CD4-positive, alpha-beta memory T cell (primary cell): ENCODE results near the gene SIN3A. TPM values are rescaled to one million over a fixed set of nuclear protein-coding genes. Genes with fewer than 3 reads are reported as not detected.

Experiments used
- CTCF ChIA-PET: fragments of 350-600 bp; sonication (Branson Sonifier 250); formaldehyde crosslinking; loops from one replicate; lab custom pipeline; 2021; ENCODE audit warnings: inconsistent platforms; ENCODE audit not compliant: partially characterized antibody; lab: Charles Lee
- POLR2A ChIA-PET: fragments of 350-600 bp; sonication (Branson Sonifier 250); formaldehyde crosslinking; loops from one replicate; lab custom pipeline; 2021; ENCODE audit not compliant: partially characterized antibody; lab: Charles Lee
- DNase-seq, 5 donors: peaks; one replicate each; pipeline versions ENCODE4 v3.0.0 to v3.0.0-alpha.2; 2020 to 2022; ENCODE audit warnings: mixed read lengths in 1 of 5
- H3K27ac ChIP-seq: one replicate; pipeline ENCODE4 v1.7.0; 2013; ENCODE audit warnings: low read depth, low read length
- H3K27me3 ChIP-seq: 2 replicates; pipeline ENCODE4 v1.7.0; 2013; ENCODE audit warnings: mild to moderate bottlenecking, low read length, moderate library complexity; ENCODE audit not compliant: insufficient read depth
- H3K36me3 ChIP-seq: 2 replicates; pipeline ENCODE4 v1.7.0; 2013; ENCODE audit warnings: mild to moderate bottlenecking, low read length, moderate library complexity; ENCODE audit not compliant: insufficient read depth
- H3K4me1 ChIP-seq: 2 replicates; pipeline ENCODE4 v1.7.0; 2013; ENCODE audit warnings: mild to moderate bottlenecking, low read length, moderate library complexity; ENCODE audit not compliant: insufficient read depth
- H3K4me3 ChIP-seq, 2 donors: one replicate each; pipeline ENCODE4 v1.7.0; 2013; ENCODE audit warnings: low read length in 2 of 2, mild to moderate bottlenecking in 1 of 2
- H3K9me3 ChIP-seq, 2 donors: one replicate each; pipeline ENCODE4 v1.7.0; 2013; ENCODE audit warnings: low read length in 2 of 2, control low read depth in 1 of 2; ENCODE audit not compliant: control insufficient read depth in 1 of 2
- H3K27ac Mint-ChIP-seq, 7 donors: one replicate each; pipeline ENCODE4 v1.8.0; 2020 to 2021; ENCODE audit warnings: mixed read lengths in 7 of 7, mild to moderate bottlenecking in 6 of 7, inconsistent platforms in 3 of 7, moderate library complexity in 3 of 7
- H3K27me3 Mint-ChIP-seq, 2 donors: one replicate each; pipeline ENCODE4 v1.8.0; 2020 to 2021; ENCODE audit warnings: mixed read lengths in 2 of 2
- H3K36me3 Mint-ChIP-seq, 2 donors: one replicate each; pipeline ENCODE4 v1.8.0; 2020 to 2021; ENCODE audit warnings: mixed read lengths in 2 of 2, inconsistent platforms in 1 of 2, mild to moderate bottlenecking in 1 of 2
- H3K4me1 Mint-ChIP-seq, 4 donors: one replicate each; pipeline ENCODE4 v1.8.0; 2020 to 2021; ENCODE audit warnings: mixed read lengths in 4 of 4, mild to moderate bottlenecking in 1 of 4
- H3K4me3 Mint-ChIP-seq, 8 donors: one replicate each; pipeline ENCODE4 v1.8.0; 2020 to 2021; ENCODE audit warnings: mixed read lengths in 8 of 8, mild to moderate bottlenecking in 7 of 8, moderate library complexity in 6 of 8, inconsistent platforms in 3 of 8
- H3K9me3 Mint-ChIP-seq, 8 donors: one replicate each; pipeline ENCODE4 v1.8.0; 2020 to 2021; ENCODE audit warnings: mixed read lengths in 8 of 8, mild to moderate bottlenecking in 5 of 8, inconsistent platforms in 3 of 8, moderate library complexity in 1 of 8
- intact Hi-C: fragments of 100-400 bp; cut with micrococcal nuclease; formaldehyde crosslinking; loops from one replicate; pipeline ENCODE4 v1.15.1; 2023
- polyA plus RNA-seq, 2 donors: library from polyadenylated mRNA; unstranded; fragments of 300-500 nt; fragmentation: Illumina TruSeq; gene quantifications; one replicate each; pipeline ENCODE4 v1.2.3, GENCODE V29; 2021
- total RNA-seq, 2 experiments: library from RNA; stranded (reverse); gene quantifications; one replicate each; pipeline ENCODE4 v1.2.3, GENCODE V29; 2021

SIN3A gene
- total and polyA plus RNA-seq, 4 experiments from 2014 or later, result 7.0 to 134 (median 77.1) TPM

- ChIA-PET CTCF (interaction anchor here (1.5 to 3.7 kb wide), 5 partner anchors 10 to 270 kb away, joined by 4 to 62 read pairs (median 20); partner anchors contain the start of genes IMP3, SIN3A and SNUPN), POLR2A (interaction anchor here (0.6 to 4.8 kb wide), 8 partner anchors 18 to 830 kb away, joined by 3 to 222 read pairs (median 38); partner anchors contain the start of genes IMP3, NEIL1, SIN3A and SNUPN)
- Mint-ChIP-seq H3K27ac (peak overlapping the region in 6 of 7 donors; percentile 95 to 97 (median 96)), H3K4me1 (peaks cover 7 to 33% (median 25%) of the 10 kb centered on the region in 4 donors), H3K36me3 (peaks cover 29 to 63% of the 10 kb centered on the region in 2 donors), H3K27me3 (no peaks in the 10 kb centered on the region), H3K4me3 (peak overlapping the region; percentile 13 to 95 (median 90)), H3K9me3 (no peaks in the 10 kb centered on the region)
- intact Hi-C loops, result loop anchor here (10.0 kb wide), 1 partner anchor 345 kb away; the partner anchor contains the start of gene PPCDC
- Histone ChIP-seq H3K36me3 (peaks cover 53% of the 10 kb centered on the region), H3K4me1 (peaks cover 25% of the 10 kb centered on the region), H3K27me3 (no peaks in the 10 kb centered on the region), H3K27ac (no peak overlapping the region), H3K4me3 (no peak overlapping the region), H3K9me3 (no peaks in the 10 kb centered on the region)
- DNase-seq, result no peak
Observed at GRCh38 chr15:75369897-75370581, 81.5 kb downstream of the SIN3A start.

- peaks cover 56% of the 10 kb centered on the region for H3K36me3 ChIP-seq
- no peaks in the 10 kb centered on the region for H3K9me3 ChIP-seq
- ChIA-PET POLR2A (interaction anchor here (0.6 to 4.8 kb wide), 39 partner anchors 9 to 908 kb away, joined by 3 to 222 read pairs (median 5); partner anchors contain the start of genes C15orf39, CLK3, COMMD4 and FBXO22), CTCF (interaction anchor here (0.7 to 3.7 kb wide), 25 partner anchors 11 to 433 kb away, joined by 3 to 69 read pairs (median 7); partner anchors contain the start of genes COMMD4, IMP3, SIN3A and SNUPN)
- Mint-ChIP-seq H3K27me3 (no peaks in the 10 kb centered on the region), H3K4me3 (peak overlapping the region; percentile 89 to 95 (median 92)), H3K9me3 (no peaks in the 10 kb centered on the region), H3K27ac (peak overlapping the region; percentile 95 to 97 (median 96)), H3K4me1 (peaks cover 7 to 37% (median 24%) of the 10 kb centered on the region in 4 donors), H3K36me3 (peaks cover 26 to 60% of the 10 kb centered on the region in 2 donors)
- DNase-seq, result peak in 1 of 5 donors; percentile 32
- H3K4me3 ChIP-seq, result peak overlapping the region; percentile 86 to 95
- peak overlapping the region; percentile 93 for H3K27ac ChIP-seq
- intact Hi-C loops, result loop anchor here (1.0 to 10.0 kb wide), 5 partner anchors 83 to 344 kb away; partner anchors contain the start of genes IMP3, PPCDC, SIN3A and SNUPN
- no peaks in the 10 kb centered on the region for H3K27me3 ChIP-seq
- H3K4me1 ChIP-seq, result peaks cover 25% of the 10 kb centered on the region
Observed at GRCh38 chr15:75368689-75369239, 82.7 kb downstream of the SIN3A start.

GRCh38 chr15:75367913-75368688 is 83.4 kb downstream of the SIN3A start, which contains the start of gene MAN2C1:
Gene MAN2C1 (minus strand): TSS chr15:75368607. CDS start chr15:75368583, 24 bp downstream.
- H3K36me3 Mint-ChIP-seq, result peaks cover 21 to 58% of the 10 kb centered on the region in 2 donors
- peak within 1 kb of the TSS; percentile 86 to 95 for H3K4me3 ChIP-seq
- ChIA-PET POLR2A (interaction anchor here (0.6 to 4.8 kb wide), 50 partner anchors 10 to 907 kb away, joined by 3 to 222 read pairs (median 4); partner anchors contain the start of genes C15orf39, CLK3, COMMD4 and FBXO22), CTCF (interaction anchor here (0.5 to 3.7 kb wide), 43 partner anchors 9 to 900 kb away, joined by 3 to 69 read pairs (median 5); partner anchors contain the start of genes COMMD4, IMP3, NEIL1 and PTPN9)
- intact Hi-C loops, result loop anchor here (1.0 to 10.0 kb wide), 6 partner anchors 18 to 343 kb away; partner anchors contain the start of genes IMP3, PPCDC, SIN3A and SNUPN
- H3K36me3 ChIP-seq, result peaks cover 58% of the 10 kb centered on the region
- H3K9me3 Mint-ChIP-seq, result no peaks in the 10 kb centered on the region
- DNase-seq, result peak; percentile 86 to 92 (median 87)
- peak within 1 kb of the TSS; percentile 89 to 95 (median 92) for H3K4me3 Mint-ChIP-seq
- H3K4me1 ChIP-seq, result peaks cover 25% of the 10 kb centered on the region
- H3K27me3 ChIP-seq, result no peaks in the 10 kb centered on the region
- H3K27me3 Mint-ChIP-seq, result no peaks in the 10 kb centered on the region
- H3K9me3 ChIP-seq, result no peaks in the 10 kb centered on the region
- peak within 1 kb of the TSS; percentile 95 to 97 (median 96) for H3K27ac Mint-ChIP-seq
- H3K4me1 Mint-ChIP-seq, result peaks cover 7 to 37% (median 24%) of the 10 kb centered on the region in 4 donors
- peak within 1 kb of the TSS; percentile 93 for H3K27ac ChIP-seq

- Mint-ChIP-seq H3K4me1 (peaks cover 7 to 37% (median 24%) of the 10 kb centered on the region in 4 donors), H3K4me3 (peak overlapping the region; percentile 89 to 95 (median 92)), H3K27me3 (no peaks in the 10 kb centered on the region), H3K9me3 (no peaks in the 10 kb centered on the region), H3K36me3 (peaks cover 17 to 56% of the 10 kb centered on the region in 2 donors), H3K27ac (peak overlapping the region; percentile 89 to 97 (median 96))
- ChIA-PET CTCF (interaction anchor here (0.6 to 3.7 kb wide), 38 partner anchors 8 to 899 kb away, joined by 3 to 69 read pairs (median 6); partner anchors contain the start of genes COMMD4, IMP3, PTPN9 and SIN3A), POLR2A (interaction anchor here (0.6 to 4.8 kb wide), 38 partner anchors 10 to 907 kb away, joined by 3 to 222 read pairs (median 6); partner anchors contain the start of genes C15orf39, CLK3, COMMD4 and FBXO22)
- Histone ChIP-seq H3K27ac (peak overlapping the region; percentile 93), H3K4me3 (peak overlapping the region; percentile 86 to 95), H3K4me1 (peaks cover 25% of the 10 kb centered on the region), H3K27me3 (no peaks in the 10 kb centered on the region), H3K9me3 (no peaks in the 10 kb centered on the region), H3K36me3 (peaks cover 60% of the 10 kb centered on the region)
- no peak for DNase-seq
- intact Hi-C loops, result loop anchor here (1.0 to 10.0 kb wide), 2 partner anchors 17 to 343 kb away; partner anchors contain the start of gene PPCDC
Observed at GRCh38 chr15:75367406-75367912, 84.0 kb downstream of the SIN3A start.

- Histone ChIP-seq H3K9me3 (no peaks in the 10 kb centered on the region), H3K27ac (peak overlapping the region; percentile 93), H3K4me3 (no peak overlapping the region), H3K4me1 (peaks cover 25% of the 10 kb centered on the region), H3K27me3 (no peaks in the 10 kb centered on the region), H3K36me3 (peaks cover 64% of the 10 kb centered on the region)
- H3K9me3 Mint-ChIP-seq, result no peaks in the 10 kb centered on the region
- intact Hi-C loops, result loop anchor here (1.0 to 10.0 kb wide), 2 partner anchors 17 to 342 kb away; partner anchors contain the start of gene PPCDC
- peak overlapping the region; percentile 89 to 95 (median 92) for H3K4me3 Mint-ChIP-seq
- POLR2A ChIA-PET, result interaction anchor here (1.0 to 4.8 kb wide), 10 partner anchors 11 to 357 kb away, joined by 3 to 222 read pairs (median 18); partner anchors contain the start of genes COMMD4, IMP3, NEIL1 and PPCDC
- H3K36me3 Mint-ChIP-seq, result peaks cover 17 to 56% of the 10 kb centered on the region in 2 donors
- CTCF ChIA-PET, result interaction anchor here (1.0 to 3.7 kb wide), 22 partner anchors 8 to 435 kb away, joined by 3 to 69 read pairs (median 7); partner anchors contain the start of genes COMMD4, IMP3, SIN3A and SNUPN
- no peaks in the 10 kb centered on the region for H3K27me3 Mint-ChIP-seq
- peaks cover 7 to 37% (median 24%) of the 10 kb centered on the region in 4 donors for H3K4me1 Mint-ChIP-seq
- peak overlapping the region in 6 of 7 donors; percentile 89 to 97 (median 96) for H3K27ac Mint-ChIP-seq
- DNase-seq, result no peak
Observed at GRCh38 chr15:75367006-75367405, 84.5 kb downstream of the SIN3A start.
